Hematopoietic multipotent progenitor cell treated with erythropoietin and hydrocortisone succinate and interleukin-3 and kit ligand, for 15 days (in vitro differentiated cells): ENCODE data around the gene KPTN.

Experiments used
- DNase-seq: peaks from one replicate; pipeline ENCODE4 v3.0.0-alpha.2; 2015; ENCODE audit warnings: low spot score

The KPTN gene

DNA sequence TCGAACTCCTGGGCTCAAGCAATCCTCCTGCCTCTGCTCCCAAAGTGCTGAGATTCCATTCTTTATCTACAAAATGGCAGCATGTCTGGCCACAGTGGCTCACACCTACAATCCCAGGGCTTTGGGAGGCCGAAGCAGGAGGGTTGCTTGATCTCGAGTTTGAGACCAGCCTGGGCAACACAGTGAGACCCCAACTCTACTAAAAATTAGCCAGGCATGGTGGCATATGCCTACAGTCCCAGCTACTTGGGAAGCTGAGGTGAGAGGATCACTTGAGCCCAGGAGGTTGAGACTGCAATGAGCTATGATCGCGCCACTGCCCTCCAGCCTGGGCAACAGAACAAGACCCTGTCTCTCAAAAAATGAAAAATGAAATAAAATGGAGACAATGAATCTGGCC lies 24.7 kb upstream of the KPTN start:
- no peak for DNase-seq

- DNase-seq = no peak
These were observed 24.0 kb upstream of the KPTN start for GRCh38 chr19:47507924-47508553.

GRCh38 chr19:47507012-47507411 lies 23.0 kb upstream of the KPTN start:
- no peak for DNase-seq

- no peak for DNase-seq
These were observed 22.4 kb upstream of the KPTN start for GRCh38 chr19:47506459-47506858.

- DNase-seq = no peak
These were observed 21.5 kb upstream of the KPTN start for GRCh38 chr19:47505506-47505905.

DNA sequence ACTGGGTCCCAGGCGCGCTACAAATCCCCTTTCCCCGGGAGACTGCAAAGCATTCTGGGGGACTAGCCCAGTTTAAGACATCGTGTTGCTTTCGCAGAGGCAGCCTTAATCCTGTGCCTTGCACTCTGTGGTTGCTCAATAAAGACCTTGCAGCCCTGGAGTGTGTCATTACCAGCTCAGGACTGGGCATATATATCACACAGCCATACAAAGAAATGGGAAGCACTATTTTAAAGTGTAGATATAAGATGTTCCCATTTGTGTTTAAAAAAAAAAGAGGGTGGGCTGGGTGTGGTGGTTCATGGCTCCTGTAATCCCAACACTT lies 19.8 kb upstream of the KPTN start:
- DNase-seq = no peak

DNA sequence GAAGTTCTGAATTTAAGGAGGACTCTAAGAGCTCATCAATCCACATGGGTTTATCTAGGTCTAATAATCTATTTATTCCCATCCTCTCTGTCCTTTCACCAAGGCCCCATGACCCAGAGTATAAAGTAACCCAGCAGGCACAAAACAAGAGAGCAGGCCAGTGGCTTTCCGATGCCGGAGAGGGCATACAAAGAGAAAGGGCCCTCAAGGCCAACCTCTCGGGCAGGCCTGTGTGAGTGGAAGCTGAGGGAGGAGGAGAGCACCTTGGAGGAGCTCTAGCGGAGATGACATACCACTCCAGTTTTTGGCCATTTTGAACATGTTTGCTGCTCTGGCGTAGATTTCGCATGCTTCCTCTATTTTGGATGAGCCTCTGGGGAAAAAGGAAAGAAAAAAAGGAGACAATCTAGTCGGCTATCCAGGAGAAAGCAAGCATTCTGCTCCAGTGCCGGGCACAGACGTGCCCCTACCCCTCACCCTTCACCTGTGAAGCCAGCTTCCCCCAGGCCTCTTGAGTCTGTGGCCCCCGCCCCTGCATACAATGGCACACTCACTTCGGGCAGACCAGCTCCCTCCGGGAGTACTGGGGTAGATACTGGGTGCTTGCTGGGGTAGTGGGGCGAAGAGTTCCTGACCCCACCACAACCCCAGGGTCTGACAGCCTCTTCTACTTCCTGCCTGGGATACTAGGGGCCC lies 19.3 kb upstream of the KPTN start:
- DNase-seq = no peak

GRCh38 chr19:47499863-47500830 lies 16.1 kb upstream of the KPTN start:
- DNase-seq = no peak

DNA sequence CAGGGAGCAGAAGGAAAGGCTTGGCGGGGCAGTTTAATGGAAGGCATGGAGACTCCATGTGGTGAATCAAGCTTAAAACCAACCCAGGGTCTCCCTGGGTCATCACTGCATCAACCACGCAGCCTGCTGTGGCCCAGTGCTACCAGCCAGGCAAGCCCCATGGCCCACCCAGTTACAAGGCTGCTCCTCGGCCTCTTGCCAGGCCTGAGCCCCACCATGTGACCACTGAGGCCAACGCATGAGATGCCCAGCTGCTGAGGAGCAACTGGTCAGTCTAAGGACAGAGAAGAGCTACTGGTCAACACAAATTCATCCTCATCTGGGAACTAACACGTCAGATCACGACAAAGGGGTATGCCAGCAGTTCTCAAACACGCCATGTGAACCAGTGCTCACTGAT lies 15.4 kb upstream of the KPTN start:
- no peak for DNase-seq

- DNase-seq = no peak
These were observed 14.5 kb upstream of the KPTN start for GRCh38 chr19:47498561-47498960.

GRCh38 chr19:47497821-47498520 lies 14.0 kb upstream of the KPTN start:
- DNase-seq = peak; percentile 50

DNA sequence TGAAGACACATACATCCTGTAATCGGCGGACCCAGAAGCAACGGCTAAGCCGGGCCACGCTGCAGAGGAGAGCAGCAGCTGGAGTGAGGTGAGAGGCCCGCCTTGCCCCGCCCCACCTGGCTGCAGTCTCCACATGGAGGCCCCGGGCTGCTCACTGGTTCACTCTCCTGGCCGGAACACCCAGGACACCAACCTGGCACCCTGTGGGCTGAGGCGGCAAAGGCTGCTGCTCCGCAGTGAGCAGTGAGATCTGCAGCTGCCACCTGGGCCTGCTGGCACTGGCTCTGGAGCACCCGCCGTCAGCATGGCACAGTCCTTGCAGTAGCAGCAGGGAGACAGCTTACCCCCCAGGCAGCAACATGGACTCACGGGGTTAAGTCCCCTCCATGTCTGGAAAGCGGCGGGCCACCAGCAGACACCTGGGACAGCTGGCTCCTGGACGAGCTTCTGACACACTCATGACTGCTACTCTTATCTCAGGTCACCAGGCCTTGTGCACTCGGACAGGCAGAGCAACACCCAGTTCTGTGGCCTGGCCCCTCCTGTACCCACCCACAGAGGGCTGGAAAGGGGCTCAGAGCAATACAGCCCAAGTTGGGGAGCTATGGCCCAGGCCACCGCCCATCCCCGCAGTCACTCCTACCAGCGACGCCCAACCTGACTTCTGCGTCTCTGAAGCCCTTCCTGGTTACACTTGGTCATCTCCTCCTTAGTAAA lies 13.2 kb upstream of the KPTN start:
- DNase-seq = peak; percentile 85

- DNase-seq = no peak
These were observed 11.7 kb upstream of the KPTN start for GRCh38 chr19:47495478-47496372.

GRCh38 chr19:47494729-47495128 lies 10.7 kb upstream of the KPTN start:
- peak; percentile 82 for DNase-seq

- no peak for DNase-seq
These were observed 10.2 kb upstream of the KPTN start for GRCh38 chr19:47494211-47494547.

DNA sequence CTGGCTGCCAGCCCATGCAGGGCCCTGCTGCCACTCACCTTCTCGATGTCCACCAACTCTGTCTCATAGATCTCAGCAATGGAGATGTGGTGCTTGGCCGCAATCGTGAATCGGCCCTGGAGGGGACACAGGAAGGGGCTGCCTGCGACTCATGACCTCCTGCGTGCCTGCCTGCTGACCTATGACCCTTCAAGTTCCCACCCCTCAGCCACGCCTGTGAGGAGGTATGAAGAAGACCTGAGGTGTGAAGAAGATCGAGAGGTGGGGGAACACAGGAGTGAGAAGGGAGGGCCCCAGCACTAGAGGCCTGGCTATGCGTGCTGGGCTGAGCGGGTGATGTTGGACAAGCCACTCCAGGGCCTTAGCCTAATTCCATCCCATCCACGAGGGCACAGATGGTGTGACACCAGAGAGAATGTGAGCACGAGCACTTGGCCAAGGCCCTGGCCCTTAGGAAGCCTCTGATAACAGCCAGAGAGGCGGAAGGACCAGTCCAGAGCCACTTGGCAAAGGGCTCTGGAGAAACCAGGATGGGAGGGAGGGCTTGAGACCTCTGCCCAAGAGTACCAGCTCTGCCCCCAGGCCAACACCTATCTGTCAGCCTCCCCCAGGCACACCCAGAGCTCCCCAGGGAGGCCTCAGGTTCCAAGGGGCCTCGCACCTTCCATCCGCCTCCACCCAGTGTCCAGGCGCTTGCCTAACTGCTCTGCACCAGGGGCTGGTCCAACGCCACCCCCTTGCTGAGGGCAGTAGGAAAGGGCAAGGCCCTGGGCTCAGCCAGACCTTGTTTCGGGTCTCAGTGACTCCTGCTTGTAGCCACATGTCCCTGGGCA lies 9.6 kb upstream of the KPTN start:
- no peak for DNase-seq

- DNase-seq = no peak
These were observed 8.8 kb upstream of the KPTN start for GRCh38 chr19:47492571-47493377.

DNA sequence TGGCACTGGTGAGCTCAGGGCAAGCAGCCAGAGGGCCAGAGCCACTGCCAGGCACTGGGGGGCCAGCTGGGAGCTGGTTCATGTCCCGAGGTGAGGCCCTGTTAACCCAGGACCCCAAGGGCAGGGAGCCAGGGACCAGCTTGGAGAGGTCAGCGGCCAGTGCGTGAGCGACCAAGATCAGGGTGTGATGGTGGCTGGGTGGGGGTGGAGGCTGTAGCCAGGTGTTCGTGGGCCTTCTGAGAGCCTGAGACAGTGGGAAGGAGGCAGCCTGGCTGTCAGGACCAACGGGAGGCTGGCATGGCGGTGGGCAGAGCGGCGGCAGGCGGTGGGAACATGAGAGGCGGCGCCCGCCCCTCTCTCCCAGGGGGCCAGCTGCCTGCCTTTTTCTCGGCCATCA lies 8.1 kb upstream of the KPTN start:
- DNase-seq = no peak
